NCI-H146 treated with DMSO at 0.1 percent for 48 hours (cell line): ENCODE data around the gene TEX29.

ENCODE experiments used
- DNase-seq: peaks from one replicate; lab custom pipeline; 2025; ENCODE audit not compliant: unreplicated experiment; lab: John Stamatoyannopoulos, UW

TEX29 gene

DNA sequence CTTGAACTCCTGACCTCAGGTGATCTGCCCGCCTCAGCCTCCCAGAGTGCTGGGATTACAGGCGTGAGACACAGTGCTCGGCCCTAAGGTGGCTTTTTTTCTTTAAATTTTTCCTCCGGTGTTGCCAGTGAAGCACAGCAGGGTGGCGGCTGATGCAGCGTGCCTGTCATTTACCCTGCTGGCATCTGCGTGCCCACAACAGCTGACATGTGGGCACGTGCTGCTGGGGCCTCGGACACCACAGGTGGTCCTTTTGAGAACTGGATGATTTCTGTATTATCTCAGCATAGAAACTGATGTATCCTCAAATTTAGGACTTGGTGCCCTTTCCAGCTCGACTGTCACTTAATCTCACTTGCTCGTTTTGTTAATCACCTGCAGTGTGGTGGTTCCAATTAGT lies 31.2 kb upstream of the TEX29 start:
- DNase-seq: no peak

DNA sequence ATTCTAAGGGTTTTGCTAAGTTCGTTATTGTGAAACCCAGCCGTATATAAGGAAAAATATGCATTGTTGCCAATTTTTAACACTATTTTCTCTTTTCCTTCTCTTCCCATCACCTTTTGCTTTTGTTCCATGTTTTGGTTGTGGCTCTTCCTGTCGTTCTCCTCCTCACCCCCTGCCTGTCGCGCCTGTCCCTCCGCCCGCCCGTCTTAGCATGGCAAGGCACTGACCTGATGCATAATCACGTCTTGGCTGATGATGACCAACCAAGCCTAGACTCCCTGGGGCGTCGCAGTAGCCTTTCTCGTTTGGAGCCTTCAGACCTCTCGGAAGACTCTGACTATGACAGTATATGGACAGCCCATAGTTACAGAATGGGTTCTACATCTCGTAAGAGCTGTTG lies 28.5 kb upstream of the TEX29 start:
- DNase-seq: no peak

DNA sequence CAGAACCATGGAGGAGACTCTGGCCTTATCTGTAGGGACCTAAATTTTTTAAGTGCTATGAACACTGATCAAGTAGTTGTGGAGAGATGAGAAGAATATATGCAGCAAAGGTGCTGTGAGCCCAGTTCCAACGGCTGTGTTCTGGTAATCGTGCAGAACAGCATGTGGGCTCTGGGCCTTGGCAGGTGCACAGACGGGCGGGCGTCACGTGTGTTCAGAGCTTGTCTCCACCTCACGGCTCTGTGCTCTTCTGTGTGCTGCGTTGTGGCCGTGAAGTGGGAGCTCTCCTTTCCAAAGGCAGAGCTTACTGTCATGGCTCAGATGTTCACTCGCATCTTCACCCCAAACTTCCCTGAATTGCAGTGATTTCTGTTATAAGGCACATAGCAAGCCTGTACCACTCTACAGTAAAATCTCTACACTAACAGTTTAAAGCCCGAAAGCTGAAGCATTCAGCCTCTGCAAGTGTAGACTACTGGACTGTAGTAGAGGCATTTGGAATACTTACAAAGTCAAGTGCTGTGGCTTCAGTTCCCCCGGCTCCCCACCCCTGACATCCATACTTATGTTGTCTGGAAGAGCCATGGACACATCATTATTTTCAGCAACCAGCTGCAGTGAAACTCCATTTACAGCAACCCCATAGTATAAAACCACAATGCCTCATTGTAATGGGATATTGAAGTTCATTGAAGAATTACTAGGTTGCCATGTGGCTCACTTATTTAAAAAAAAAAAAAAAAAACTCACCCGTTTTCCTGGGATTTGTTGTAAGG lies 27.5 kb upstream of the TEX29 start:
- no peak for DNase-seq

DNA sequence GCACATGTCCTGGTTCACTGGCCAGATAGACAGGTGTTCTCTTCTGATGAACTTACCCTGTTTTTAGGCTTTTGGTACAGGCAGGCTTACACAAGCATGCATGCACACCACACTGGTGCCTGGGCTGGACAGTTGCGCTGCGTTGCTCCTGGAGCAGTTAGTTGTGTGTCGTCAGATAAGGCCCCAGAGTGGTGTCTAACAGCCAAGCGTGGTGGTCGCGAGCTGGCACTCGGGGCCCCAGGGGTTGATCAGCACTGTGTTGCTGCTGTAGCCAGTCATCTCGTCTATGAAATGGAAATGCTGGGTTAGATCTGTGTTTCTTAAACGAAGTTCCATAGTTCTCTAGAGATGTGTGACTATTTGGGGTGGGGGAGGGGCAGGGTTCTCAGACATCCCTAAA lies 24.6 kb upstream of the TEX29 start:
- no peak for DNase-seq

DNA sequence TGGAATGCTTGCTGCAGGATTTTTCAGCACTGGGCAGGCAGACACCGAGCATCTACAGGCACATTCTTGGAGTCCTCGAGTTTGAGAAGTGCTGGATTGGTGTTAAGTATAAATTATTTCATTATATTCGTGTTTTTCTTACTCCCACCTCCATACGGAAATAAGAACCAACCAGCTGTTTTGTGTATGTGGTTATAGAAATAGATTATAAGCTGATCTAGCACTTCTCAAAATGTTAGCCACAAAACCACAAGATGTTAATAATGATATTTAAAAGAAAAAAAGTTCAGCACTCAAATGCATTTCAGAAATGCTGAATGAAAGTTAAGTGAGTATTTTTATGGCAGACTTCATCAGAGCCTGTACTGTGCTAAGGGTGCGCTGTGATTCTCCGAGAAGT lies 24.0 kb upstream of the TEX29 start:
- DNase-seq: no peak

DNA sequence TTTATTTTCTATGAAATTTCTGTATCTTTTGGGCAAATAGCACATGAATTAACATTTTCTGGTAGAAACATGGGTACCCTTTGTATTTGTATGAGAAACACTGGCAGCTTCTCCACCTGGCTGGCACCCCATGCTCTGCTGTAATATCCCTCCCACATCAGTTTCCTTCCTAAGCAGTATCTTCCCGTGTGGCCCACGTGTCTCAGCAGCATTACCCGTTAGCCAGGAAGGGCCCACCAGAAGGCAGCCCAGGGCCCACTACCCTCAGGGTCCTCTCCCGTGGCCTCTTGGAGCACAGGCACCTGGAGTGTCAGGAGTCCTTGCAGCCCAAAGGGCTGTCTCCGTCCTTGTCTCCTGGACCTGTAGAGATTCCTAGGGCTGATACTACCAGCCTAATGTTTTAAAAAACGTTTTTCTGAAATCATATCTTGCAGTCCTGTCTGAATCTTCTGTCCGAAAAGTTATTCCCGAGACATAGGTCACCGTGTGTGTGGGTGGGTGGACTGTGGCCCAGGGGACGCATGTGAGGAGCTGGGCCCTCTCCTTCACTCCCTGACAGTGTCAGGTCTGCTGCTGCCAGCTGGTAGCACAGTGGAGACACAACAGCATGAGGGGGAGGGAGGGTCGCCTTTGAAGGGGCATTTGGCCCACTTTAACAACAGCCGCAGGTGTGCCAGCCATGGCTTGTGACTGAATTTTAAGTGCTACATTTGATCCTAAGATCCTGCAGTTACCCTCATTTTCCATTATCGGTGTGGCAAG lies 22.0 kb upstream of the TEX29 start:
- no peak for DNase-seq

DNA sequence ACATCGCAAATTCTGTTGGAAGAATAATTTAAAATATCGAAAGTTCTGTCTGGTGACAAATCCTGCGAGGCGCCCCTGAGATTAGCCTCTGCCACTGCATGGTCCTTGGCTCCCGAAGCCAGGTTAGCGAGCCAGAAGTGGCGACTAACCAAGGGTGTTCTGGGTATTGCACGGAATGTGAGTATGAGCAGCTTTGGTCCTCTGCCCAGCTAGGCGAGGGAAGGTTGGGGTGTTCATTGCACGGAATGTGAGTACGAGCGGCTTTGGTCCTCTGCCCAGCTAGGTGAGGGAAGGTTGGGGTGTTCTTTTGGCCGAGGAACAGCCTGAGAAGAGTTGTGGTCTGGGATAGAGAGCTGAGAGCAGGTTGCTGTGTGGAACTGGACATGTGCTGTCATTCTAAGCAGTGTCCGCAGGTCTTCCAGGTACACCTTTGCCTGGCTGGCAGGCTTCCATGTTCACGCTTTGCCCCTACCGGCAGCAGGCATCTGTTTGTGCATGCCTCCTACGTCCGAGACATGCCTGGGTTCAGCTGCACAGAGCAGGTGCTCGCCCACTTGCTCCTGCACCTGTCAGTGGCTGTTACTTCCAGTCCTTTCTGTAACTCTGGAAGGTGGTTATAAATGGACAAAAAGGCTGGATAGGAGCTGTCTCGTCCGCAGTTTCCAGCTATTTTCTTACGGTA lies 18.3 kb upstream of the TEX29 start:
- DNase-seq: no peak

DNA sequence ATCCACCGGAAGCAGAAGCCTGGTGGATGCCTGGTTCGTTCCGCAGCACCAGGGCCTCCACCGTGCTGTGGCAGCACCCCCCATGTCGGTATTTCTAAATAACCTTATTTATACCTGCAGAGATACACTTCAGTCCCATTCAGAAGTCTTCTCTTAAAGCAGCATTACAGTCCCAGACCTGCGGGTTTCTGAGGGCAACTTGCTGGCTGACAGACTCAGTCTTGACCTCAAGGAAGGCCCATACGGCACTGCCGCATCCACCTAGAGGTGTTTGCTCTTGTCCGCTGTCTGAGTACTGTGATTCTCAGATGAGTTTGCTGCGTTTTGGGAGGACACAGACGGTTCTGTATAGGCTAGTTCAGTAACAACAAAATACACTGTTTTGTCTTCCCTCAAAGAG lies 16.9 kb upstream of the TEX29 start:
- no peak for DNase-seq

DNA sequence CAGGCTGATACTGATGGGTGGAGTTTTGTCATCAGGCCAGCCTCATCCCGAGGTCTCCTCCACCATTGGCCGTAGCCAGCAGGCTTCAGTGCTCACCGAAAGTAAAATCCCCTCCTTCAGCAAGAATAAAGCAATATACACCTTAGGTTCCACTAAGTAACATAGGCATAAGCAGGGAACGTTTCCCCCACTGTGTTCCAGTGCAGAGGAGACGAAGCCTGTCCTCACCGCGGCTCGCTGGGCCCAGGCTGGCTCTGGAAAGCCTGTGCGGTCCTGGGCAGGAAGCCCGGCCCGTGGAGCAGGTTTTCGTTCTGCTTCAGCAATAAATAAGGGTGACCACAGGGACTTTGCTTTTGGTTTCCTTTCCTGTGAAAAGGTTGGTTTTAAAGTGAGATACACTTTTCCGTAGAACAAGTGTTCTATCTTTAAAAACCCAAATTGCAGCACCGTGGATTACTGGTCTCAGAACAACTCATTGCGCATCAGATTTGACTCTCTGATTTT lies 16.3 kb upstream of the TEX29 start:
- no peak for DNase-seq

DNA sequence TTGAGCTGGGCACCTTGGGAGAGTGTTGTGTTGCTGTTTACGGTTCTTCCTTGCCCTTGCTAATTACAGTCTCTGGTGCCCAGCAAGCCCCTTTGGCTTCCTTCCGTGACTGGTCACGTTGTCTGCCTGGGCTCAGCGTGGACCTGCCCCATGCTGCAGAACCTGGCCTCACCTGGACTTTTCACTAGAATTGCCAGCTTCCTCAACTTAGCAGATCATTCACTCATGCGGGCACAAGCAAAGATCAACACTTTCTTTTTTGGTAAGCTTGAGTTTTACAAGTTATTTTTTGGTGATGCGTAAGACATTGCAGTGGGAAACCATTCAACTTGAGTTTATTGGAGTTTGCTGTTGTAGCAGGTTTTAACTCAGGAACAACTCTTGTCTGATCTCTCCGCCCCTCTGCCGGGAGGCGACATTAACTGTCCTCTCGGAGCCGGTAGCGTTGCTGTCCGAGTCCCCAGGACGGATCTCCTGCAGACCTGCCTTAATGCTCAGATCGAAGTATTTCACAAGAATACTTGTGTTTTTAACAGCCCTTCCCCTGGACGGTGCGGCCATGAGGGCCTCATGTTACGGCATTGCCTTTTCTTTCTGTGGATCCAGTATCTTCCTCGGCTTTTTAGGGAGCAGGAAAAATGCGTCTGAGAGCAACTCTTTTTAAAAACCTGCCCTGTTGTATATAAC lies 15.7 kb upstream of the TEX29 start:
- no peak for DNase-seq

DNA sequence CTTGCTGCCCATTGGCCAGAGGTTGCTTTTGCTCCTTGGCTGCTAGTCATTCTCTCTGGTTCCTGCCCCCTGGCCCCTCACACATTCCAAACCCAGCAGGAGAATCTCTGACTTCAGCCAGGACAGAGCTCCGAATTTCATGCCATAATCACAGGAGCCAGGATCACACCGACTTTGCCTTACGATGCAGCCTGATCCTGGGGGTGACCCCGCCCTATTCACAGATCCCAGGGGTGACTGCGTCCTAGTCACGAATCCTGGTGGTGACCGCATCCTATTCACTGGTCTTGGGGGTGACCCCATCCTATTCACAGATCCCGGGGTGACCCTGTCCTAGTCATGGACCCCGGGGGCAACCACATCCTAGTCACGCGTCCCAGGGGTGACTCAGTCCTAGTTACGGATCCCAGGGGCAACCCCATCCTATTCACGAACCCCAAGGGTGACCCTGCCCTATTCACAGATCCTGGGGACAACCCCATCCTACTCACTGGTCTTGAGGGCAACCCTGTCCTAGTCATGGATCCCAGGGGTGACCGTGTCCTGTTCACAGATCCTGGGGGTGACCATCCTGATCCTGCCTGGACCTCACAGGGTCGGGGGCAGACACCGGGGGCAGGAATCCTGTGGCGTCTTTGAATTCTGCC lies 7.4 kb upstream of the TEX29 start:
- DNase-seq: no peak

DNA sequence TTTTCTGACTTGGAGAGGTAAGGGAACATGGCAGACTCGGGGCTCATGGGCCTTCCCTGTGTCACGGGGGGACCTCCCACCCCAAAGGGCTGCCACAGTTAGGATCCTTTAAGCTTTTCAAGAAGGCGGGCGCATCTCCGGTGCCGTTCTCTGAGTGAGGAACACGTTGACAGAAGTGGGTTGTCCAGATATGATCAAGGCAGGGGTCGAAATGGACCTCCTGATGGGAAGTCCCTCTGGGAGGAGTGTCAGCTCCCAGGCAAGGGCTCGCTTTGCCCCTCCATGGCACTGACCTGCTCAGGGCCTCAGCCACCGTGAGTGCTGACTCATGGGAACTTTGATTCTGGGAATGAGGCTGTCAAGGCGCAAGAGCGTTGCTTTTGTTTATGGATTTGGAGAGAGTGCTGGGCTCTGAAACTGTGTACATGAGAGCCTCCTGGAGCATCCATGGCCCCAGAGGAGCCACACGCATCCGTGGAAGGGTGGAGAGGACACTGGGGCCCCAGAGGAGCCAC lies 6.5 kb upstream of the TEX29 start:
- no peak for DNase-seq

DNA sequence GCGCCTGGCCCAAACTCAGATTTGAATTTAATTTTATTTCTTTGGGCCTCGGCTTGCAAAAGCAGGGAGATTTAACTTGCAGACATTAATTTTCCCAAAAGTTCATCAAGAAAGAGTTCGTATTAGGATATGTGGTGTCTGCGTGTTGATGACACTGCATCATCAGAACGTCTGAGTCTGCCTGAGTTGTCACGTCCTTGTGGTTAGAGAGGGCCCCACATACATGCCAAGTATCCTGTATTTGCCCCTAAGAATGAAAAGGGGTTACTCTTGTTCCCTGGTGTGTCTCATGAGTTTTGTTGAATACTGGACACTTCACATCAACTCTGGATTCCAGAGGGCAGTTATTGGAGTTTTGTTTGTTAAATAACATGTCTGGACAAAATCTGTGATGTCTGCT lies 5.6 kb upstream of the TEX29 start:
- DNase-seq: no peak

DNA sequence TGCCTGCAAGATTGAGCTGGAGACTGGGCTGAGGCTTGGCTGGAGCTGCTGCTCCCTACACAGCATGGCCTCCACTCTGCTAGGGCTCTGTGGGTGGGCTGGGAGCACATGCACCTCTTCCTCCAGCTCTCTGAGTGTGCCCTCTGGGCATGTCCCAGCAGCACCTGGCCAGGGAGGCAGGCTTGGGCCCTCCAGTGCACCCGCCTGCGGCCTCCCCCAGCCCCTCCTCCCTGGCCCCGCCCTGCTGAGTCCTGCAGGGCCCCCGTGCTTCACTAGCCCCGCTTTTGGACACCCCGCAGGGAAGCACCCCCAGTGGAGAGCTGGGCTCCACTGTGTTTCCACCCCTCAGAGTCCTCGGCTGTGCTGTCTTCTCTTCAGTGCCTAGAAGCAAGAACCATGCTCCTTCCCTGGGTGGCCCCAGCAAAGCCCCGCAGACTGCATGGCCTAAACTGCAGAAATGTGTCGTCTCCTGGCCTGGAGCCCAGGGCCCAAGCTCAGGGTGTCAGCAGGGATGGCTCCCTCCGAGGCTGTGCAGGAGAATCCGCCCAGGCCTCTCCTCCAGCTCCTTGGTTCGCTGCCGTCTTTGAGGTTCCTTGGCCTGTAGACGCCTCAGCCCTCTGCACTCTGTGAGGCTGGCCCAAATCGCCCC lies 5.0 kb upstream of the TEX29 start:
- DNase-seq: no peak

DNA sequence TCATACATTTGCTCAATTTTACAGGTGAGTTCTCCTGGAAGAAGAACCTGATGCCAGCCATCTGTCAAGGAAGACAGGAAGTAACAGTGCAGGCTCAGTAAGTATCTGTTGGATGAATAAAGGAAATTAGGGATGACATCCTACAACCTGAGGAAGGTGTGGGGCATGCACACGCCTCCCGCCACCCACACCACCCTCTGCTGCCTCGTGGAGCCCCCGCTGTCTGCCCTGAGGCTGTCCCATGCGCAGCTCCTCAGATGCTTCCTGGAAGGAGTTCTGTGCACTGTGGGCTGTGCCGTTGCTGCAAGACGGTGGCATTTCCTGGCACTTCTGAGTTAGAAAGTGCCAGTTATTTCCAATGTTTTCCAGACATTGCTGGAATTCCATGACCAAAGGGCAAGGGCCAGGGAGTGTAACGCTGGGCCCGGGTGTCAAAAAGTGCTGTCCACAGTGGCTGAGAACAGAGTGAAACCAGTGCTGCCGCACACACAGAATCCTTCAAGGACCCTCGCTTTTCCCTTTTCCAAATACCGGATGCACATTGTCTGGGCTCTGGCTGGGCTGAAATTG lies 4.2 kb upstream of the TEX29 start:
- no peak for DNase-seq

DNA sequence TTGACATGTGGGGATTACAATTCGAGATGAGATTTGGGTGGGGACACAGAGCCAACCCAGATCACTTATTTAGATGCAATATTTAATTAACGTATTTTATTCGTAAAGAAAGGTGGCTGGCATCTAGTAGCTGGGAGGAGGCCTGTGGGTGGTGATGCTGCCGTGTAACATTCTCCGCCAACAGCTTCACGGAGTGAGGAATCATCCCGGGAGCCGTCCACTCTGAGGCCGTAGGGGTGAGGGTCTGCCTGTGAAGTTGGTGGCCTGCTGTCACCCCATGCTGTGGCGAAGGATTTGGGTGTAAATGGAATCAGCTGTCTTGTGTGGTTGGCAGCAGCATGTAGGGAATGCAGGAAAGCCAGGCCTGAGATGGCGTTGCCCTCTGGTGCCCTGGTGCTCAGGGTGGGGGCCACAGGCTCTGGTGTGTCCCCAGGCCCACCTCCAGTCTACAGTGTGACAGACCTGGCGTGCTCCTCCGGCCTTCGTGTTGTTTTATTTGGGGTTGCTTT lies 3.3 kb upstream of the TEX29 start:
- DNase-seq: no peak

DNA sequence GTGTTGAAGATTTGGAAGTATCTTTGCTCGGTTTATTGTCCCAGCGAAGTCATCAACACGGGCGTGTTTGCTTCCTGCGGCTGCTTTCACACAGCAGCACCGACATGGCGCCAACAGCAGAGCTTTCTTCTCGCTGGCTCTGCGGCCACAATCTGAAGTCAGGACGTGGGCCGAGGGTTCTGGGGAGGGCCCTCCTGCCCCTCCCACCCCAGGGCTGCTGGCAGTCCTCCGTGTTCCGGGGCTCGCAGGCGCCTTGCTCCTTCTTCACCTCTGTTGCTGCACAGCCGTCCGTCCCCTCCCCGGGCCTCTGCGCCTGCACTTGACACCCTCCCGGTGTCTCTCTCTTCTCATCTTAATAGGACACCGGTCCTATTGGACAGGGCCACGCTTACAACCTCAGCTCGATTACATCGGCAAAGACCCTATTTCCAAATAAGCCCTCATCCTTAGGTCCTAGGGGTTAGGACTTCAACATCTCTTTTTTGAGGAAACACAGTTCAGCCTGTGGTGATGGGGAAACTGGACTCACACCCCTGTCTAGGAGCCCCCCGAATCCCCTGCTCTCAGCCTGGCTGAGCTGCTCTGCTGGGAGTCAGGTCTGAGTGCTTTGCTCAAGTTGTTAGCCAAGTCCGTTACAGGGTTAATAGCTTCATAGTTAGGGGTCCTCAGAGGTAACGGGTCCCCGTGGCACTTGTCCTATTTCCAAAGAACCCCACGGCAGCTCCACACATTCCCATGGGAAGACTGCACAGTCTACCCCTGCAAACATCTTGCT lies 2.7 kb upstream of the TEX29 start:
- DNase-seq: no peak

DNA sequence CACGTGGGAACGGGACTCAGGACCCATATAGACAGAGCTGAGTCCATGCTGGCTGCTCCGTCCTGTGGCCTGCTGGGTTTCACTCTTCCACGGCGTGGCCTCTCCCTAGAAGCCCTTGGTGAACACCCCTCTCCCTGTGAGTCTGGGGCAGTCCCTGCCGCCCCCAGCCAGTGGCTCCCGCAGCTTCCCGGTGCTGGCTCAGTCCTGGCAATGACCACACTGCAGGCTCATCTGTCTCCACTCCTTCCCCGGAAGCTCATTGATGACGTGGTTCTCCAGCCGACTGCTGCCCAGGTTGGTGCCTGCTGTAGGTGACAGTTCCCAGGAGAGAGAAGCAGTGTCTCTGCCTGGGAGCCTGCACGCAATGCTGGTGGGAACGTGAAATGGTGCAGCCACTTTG lies 2.1 kb upstream of the TEX29 start:
- no peak for DNase-seq

DNA sequence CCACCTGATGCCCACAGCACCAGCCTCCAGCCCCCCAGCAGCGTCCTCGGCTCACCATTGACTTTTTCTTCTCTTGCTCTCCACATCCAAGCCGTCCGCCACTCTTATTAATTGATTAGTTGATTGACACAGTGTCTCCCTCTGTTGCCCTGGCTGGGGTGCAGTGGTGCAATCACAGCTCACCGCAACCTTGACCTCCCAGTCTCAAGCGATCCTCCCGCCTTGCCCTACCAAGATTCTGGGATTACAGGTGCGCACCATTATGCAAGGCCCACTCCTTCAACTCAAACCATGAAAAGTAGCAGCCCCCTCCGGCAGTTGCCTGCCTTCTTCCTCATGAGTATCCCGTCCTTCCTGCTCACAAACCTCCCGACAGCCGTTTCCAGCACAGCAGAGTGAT lies 921 bp upstream of the TEX29 start:
- DNase-seq: no peak
